Gastroesophageal sphincter (tissue), 3 donors: ENCODE data around the gene C4orf33.

ENCODE experiments used
- CTCF ChIP-seq, 4 experiments: fragments of 200-600 bp in 2 of 4; fragments of 450-650 bp in 2 of 4; sonication (generic) in 1 of 4; IDR thresholded peaks; one replicate each; pipeline ENCODE4 v1.5.1; 2017 to 2019; ENCODE audit warnings: antibody characterized with exemption in 4 of 4, mild to moderate bottlenecking in 2 of 4, moderate library complexity in 2 of 4
- EP300 ChIP-seq: sonication (generic); formaldehyde crosslinking; IDR thresholded peaks from one replicate; pipeline ENCODE4 v1.6.1; 2017; ENCODE audit warnings: antibody characterized with exemption, mild to moderate bottlenecking
- POLR2A ChIP-seq, 2 donors: fragments of 450-650 bp; IDR thresholded peaks; one replicate each; pipeline ENCODE4 v1.6.1; 2017; ENCODE audit warnings: antibody characterized with exemption in 2 of 2, mild to moderate bottlenecking in 2 of 2, moderate library complexity in 1 of 2

GRCh38 chr4:129148892-129149291, 52.9 kb downstream of the C4orf33 start:
- TF ChIP-seq CTCF (IDR thresholded peaks at IDR 0.05) (no peak), EP300 (no peak), POLR2A (IDR thresholded peaks at IDR 0.05) (no peak)
